H1 (cell line): Measurements from ENCODE around the gene AIFM2. TPM values are rescaled to one million over a fixed set of nuclear protein-coding genes. Genes with fewer than 3 reads are reported as not detected.

Experiments used
- CTCF ChIA-PET: fragments of 300-600 bp; sonication (Branson Sonifier 250); formaldehyde crosslinking; loops from one replicate; lab custom pipeline; 2021; ENCODE audit not compliant: partially characterized antibody; lab: Charles Lee
- POLR2A ChIA-PET: fragments of 300-600 bp; sonication (Branson Sonifier 250); formaldehyde crosslinking; loops from one replicate; lab custom pipeline; 2021; ENCODE audit warnings: inconsistent platforms; ENCODE audit not compliant: partially characterized antibody; lab: Charles Lee
- DNase-seq, 2 experiments: peaks; one replicate each; pipeline versions ENCODE4 v3.0.0 to v3.0.0-alpha.2; 2010 to 2022; ENCODE audit warnings: low spot score in 2 of 2, low read depth in 1 of 2, mixed read lengths in 1 of 2
- FAIRE-seq: peaks from 2 replicates; lab custom pipeline; 2011; peaks lifted over from hg19 to GRCh38; lab: Jason Lieb, UNC
- H2AFZ ChIP-seq: 2 replicates; pipeline ENCODE4 v1.8.1; 2012; ENCODE audit warnings: low read length, inconsistent platforms
- H2AK5ac ChIP-seq: 2 replicates; pipeline ENCODE4 v1.6.1; 2013; ENCODE audit warnings: low read depth, low read length
- H2BK120ac ChIP-seq: replicated peaks from 2 replicates; pipeline ENCODE3; 2013; ENCODE audit warnings: low read depth, low read length, inconsistent platforms
- H2BK12ac ChIP-seq: 2 replicates; pipeline ENCODE4 v1.6.1; 2013; ENCODE audit warnings: low read depth, low read length
- H2BK15ac ChIP-seq: 2 replicates; pipeline ENCODE4 v1.6.1; 2013; ENCODE audit warnings: low read length
- H2BK20ac ChIP-seq: 2 replicates; pipeline ENCODE4 v1.6.1; 2013; ENCODE audit warnings: low read length
- H2BK5ac ChIP-seq: 2 replicates; pipeline ENCODE4 v1.6.1; 2013; ENCODE audit warnings: low read depth, low read length
- H3K14ac ChIP-seq: 2 replicates; pipeline ENCODE4 v1.6.1; 2013; ENCODE audit warnings: inconsistent platforms; ENCODE audit not compliant: insufficient read length
- H3K18ac ChIP-seq: 2 replicates; pipeline ENCODE4 v1.6.1; 2013; ENCODE audit warnings: low read length; ENCODE audit errors: extremely low read depth
- H3K23ac ChIP-seq: 2 replicates; pipeline ENCODE4 v1.6.1; 2013; ENCODE audit warnings: inconsistent platforms; ENCODE audit not compliant: insufficient read length
- H3K23me2 ChIP-seq: 2 replicates; pipeline ENCODE4 v1.6.1; 2013; ENCODE audit warnings: low read depth, low read length
- H3K27ac ChIP-seq: 2 replicates; pipeline ENCODE4 v1.6.1; 2011; ENCODE audit warnings: low read depth, low read length, inconsistent platforms
- H3K27me3 ChIP-seq, 4 experiments: replicated peaks in 1 of 4; 1 replicate in 1 of 4; 2 replicates in 3 of 4; pipeline versions ENCODE4 v1.6.1 to v1.8.1; 2011 to 2013; ENCODE audit warnings: low read length in 3 of 4, mild to moderate bottlenecking in 3 of 4, inconsistent platforms in 2 of 4, mixed read lengths in 2 of 4, moderate library complexity in 1 of 4; ENCODE audit not compliant: control insufficient read depth in 3 of 4, insufficient read depth in 3 of 4; ENCODE audit errors: extremely low read depth in 1 of 4
- H3K36me3 ChIP-seq, 4 experiments: 2 replicates each; pipeline versions ENCODE4 v1.6.1 to v1.8.1; 2011 to 2013; ENCODE audit warnings: mild to moderate bottlenecking in 4 of 4, low read length in 3 of 4, moderate library complexity in 2 of 4, control low read depth in 1 of 4, inconsistent platforms in 1 of 4; ENCODE audit not compliant: insufficient read depth in 4 of 4, control insufficient read depth in 2 of 4
- H3K4ac ChIP-seq: replicated peaks from 2 replicates; pipeline ENCODE3; 2013; ENCODE audit warnings: low read length, low read depth, mixed read lengths, inconsistent platforms; ENCODE audit not compliant: insufficient read length
- H3K4me1 ChIP-seq, 4 experiments: replicated peaks in 1 of 4; 1 replicate in 1 of 4; 2 replicates in 3 of 4; pipeline versions ENCODE4 v1.6.1 to v1.8.1; 2011 to 2013; ENCODE audit warnings: low read length in 3 of 4, inconsistent platforms in 2 of 4, mixed read lengths in 1 of 4; ENCODE audit not compliant: insufficient read depth in 4 of 4, control insufficient read depth in 3 of 4
- H3K4me2 ChIP-seq, 2 experiments: 2 replicates each; pipeline versions ENCODE4 v1.6.1 to v1.8.1; 2011 to 2013; ENCODE audit warnings: low read depth in 2 of 2, low read length in 2 of 2, control low read depth in 1 of 2, inconsistent platforms in 1 of 2, mild to moderate bottlenecking in 1 of 2; ENCODE audit not compliant: insufficient read depth in 1 of 2
- H3K4me3 ChIP-seq, 4 experiments: fragments of 200-600, 300-600 bp in 1 of 4; sonication (generic), shearing (Covaris generic), sonication (Bioruptor Twin) in 1 of 4; 2 replicates each; pipeline versions ENCODE4 v1.5.1 to v1.8.1; 2011 to 2016; ENCODE audit warnings: low read length in 4 of 4, low read depth in 3 of 4, control low read depth in 2 of 4, inconsistent platforms in 2 of 4, mild to moderate bottlenecking in 2 of 4, mixed read lengths in 1 of 4, moderate library complexity in 1 of 4; ENCODE audit not compliant: insufficient read depth in 2 of 4; ENCODE audit errors: extremely low read depth in 1 of 4
- H3K56ac ChIP-seq: replicated peaks from 2 replicates; pipeline ENCODE3; 2013; ENCODE audit warnings: low read depth, mild to moderate bottlenecking, mixed read lengths, low read length, inconsistent platforms; ENCODE audit not compliant: insufficient read length
- H3K79me1 ChIP-seq: 2 replicates; pipeline ENCODE4 v1.6.1; 2013; ENCODE audit warnings: low read depth, low read length, control low read depth
- H3K79me2 ChIP-seq, 2 experiments: 2 replicates each; pipeline versions ENCODE4 v1.6.1 to v1.8.1; 2012 to 2013; ENCODE audit warnings: low read length in 2 of 2, mild to moderate bottlenecking in 2 of 2, inconsistent platforms in 1 of 2; ENCODE audit not compliant: insufficient read depth in 2 of 2, control insufficient read depth in 1 of 2
- H3K9ac ChIP-seq, 4 experiments: replicated peaks in 1 of 4; 1 replicate in 1 of 4; 2 replicates in 3 of 4; pipeline versions ENCODE4 v1.6.1 to v1.8.1; 2011 to 2013; ENCODE audit warnings: low read depth in 3 of 4, low read length in 3 of 4, control low read depth in 2 of 4, mild to moderate bottlenecking in 2 of 4, moderate library complexity in 2 of 4, inconsistent platforms in 1 of 4; ENCODE audit errors: extremely low read depth in 1 of 4
- H3K9me3 ChIP-seq, 2 experiments: 2 replicates each; pipeline versions ENCODE4 v1.6.1 to v1.8.1; 2012 to 2013; ENCODE audit warnings: mild to moderate bottlenecking in 2 of 2, moderate library complexity in 2 of 2, control low read depth in 1 of 2, inconsistent platforms in 1 of 2, low read depth in 1 of 2, low read length in 1 of 2, mixed read lengths in 1 of 2; ENCODE audit not compliant: insufficient read depth in 2 of 2
- H4K20me1 ChIP-seq, 2 experiments: replicated peaks in 1 of 2; 2 replicates each; pipeline versions ENCODE3 to v1.8.1; 2011 to 2013; ENCODE audit warnings: inconsistent platforms in 2 of 2, low read length in 2 of 2, mild to moderate bottlenecking in 1 of 2; ENCODE audit not compliant: insufficient read depth in 2 of 2, control insufficient read depth in 1 of 2
- H4K5ac ChIP-seq: 2 replicates; pipeline ENCODE4 v1.6.1; 2013; ENCODE audit warnings: low read length, low read depth, mixed read lengths, inconsistent platforms; ENCODE audit not compliant: insufficient read length
- H4K8ac ChIP-seq: 2 replicates; pipeline ENCODE4 v1.8.0; 2013; ENCODE audit warnings: mild to moderate bottlenecking, moderate library complexity, low read length, inconsistent platforms; ENCODE audit not compliant: insufficient read depth; ENCODE audit errors: extremely low read depth
- H4K91ac ChIP-seq: replicated peaks from 2 replicates; pipeline ENCODE3; 2013; ENCODE audit warnings: low read length, mixed read lengths, inconsistent platforms; ENCODE audit not compliant: insufficient read length
- ASH2L ChIP-seq: fragments of 200-600, 300-600 bp; sonication (generic); IDR thresholded peaks from one replicate; pipeline ENCODE4 v1.7.1; 2017; ENCODE audit warnings: low read length
- BCL11A ChIP-seq, 2 experiments: IDR thresholded peaks; one replicate each; pipeline ENCODE4 v1.6.1; 2011; ENCODE audit warnings: low read depth in 2 of 2, low read length in 2 of 2, mild to moderate bottlenecking in 2 of 2
- CBX5 ChIP-seq: fragments of 300-800, 300-1000 bp; sonication (generic); IDR thresholded peaks from 2 replicates; pipeline ENCODE4 v1.7.1; 2016; ENCODE audit warnings: antibody characterized with exemption, low read length, low read depth
- EGR1 ChIP-seq: IDR thresholded peaks from 2 replicates; pipeline ENCODE4 v1.6.1; 2011; ENCODE audit warnings: low read depth, low read length, borderline replicate concordance
- FOSL1 ChIP-seq: IDR thresholded peaks from 2 replicates; pipeline ENCODE4 v1.6.1; 2011; ENCODE audit warnings: mild to moderate bottlenecking, low read depth, low read length, moderate library complexity; ENCODE audit not compliant: insufficient read depth
- KDM5A ChIP-seq: fragments of 200-600 bp; IDR thresholded peaks from 2 replicates; pipeline ENCODE4 v1.7.1; 2012; ENCODE audit warnings: mild to moderate bottlenecking, low read length, inconsistent platforms, mixed read lengths
- RFX5 ChIP-seq: IDR thresholded peaks from 2 replicates; pipeline ENCODE4 v1.6.1; 2011; ENCODE audit warnings: low read depth, low read length, improper control_type of control experiment, borderline replicate concordance
- SIRT6 ChIP-seq: IDR thresholded peaks from one replicate; pipeline ENCODE4 v1.7.1; 2012; ENCODE audit warnings: low read length, inconsistent platforms
- SRF ChIP-seq: IDR thresholded peaks from 2 replicates; pipeline ENCODE4 v1.6.1; 2011; ENCODE audit warnings: mild to moderate bottlenecking, low read depth, low read length, moderate library complexity
- TCF12 ChIP-seq: IDR thresholded peaks from 2 replicates; pipeline ENCODE4 v1.6.1; 2011; ENCODE audit warnings: low read depth, mild to moderate bottlenecking, low read length
- YY1 ChIP-seq: IDR thresholded peaks from 2 replicates; pipeline ENCODE4 v1.6.1; 2011; ENCODE audit warnings: low read depth, mild to moderate bottlenecking, low read length
- WGBS, 2 experiments: shearing (Covaris generic) in 1 of 2; methylation state at CpG; one replicate each; pipeline versions ENCODE4 v1.1.6 to v1.1.7; 2013 to 2015; ENCODE audit warnings: low lambda C conversion rate in 2 of 2, mixed read lengths in 2 of 2, inconsistent platforms in 1 of 2, low coverage in 1 of 2, missing lambda C conversion rate in 1 of 2; ENCODE audit not compliant: insufficient replicate concordance in 2 of 2, insufficient coverage in 1 of 2, insufficient read length in 1 of 2; ENCODE audit errors: extremely low coverage in 1 of 2, missing lambda C conversion rate in 1 of 2; 5-methylcytosine and 5-hydroxymethylcytosine counted together
- polyA plus RNA-seq, 7 experiments: library from polyadenylated mRNA; depleted of rRNA in 3 of 7; stranded (reverse) in 5 of 7; unstranded in 2 of 7; fragments of >200 nt in 5 of 7; fragments of 200-250 nt in 2 of 7; gene quantifications; 1 replicate in 5 of 7; 2 replicates in 1 of 7; 4 replicates in 1 of 7; pipeline versions ENCODE4 v1.2.1 to v1.2.3, GENCODE V29; 2011 to 2013; ENCODE audit warnings: missing spikeins in 2 of 7, mixed read lengths in 2 of 7
- total RNA-seq: library from RNA; stranded (reverse); fragmentation: NEBNext Ultra II Directional; extraction: Animal tissue kit (Norgen Biotek cat#: 25700); gene quantifications from 2 replicates; pipeline ENCODE4 v1.2.1, GENCODE V29; 2021

The AIFM2 gene
- total and polyA plus RNA-seq, 2 of the 8 experiments (the other 6 are each of a cell fraction or from before 2014, with no cell fraction given), result 4.0 TPM

GRCh38 chr10:70069346-70069745 lies 63.3 kb downstream of the AIFM2 start:
- no peaks in the 10 kb centered on the region for H3K79me1 ChIP-seq
- H3K4me2 ChIP-seq, result no peak overlapping the region
- no peak overlapping the region for H2BK20ac ChIP-seq
- no peak overlapping the region for H2BK12ac ChIP-seq
- 87% methylated on average over 5 of the region's 5 CpGs; no CpG with 5 or more reads in 1 of the 2 experiments for WGBS, 2 experiments
- no peak overlapping the region for H3K9ac ChIP-seq
- no peak overlapping the region for H2BK120ac ChIP-seq
- no peak overlapping the region for H4K5ac ChIP-seq
- no peaks in the 10 kb centered on the region for H3K4me1 ChIP-seq
- no peak overlapping the region for H3K4me3 ChIP-seq
- no peak overlapping the region for H4K8ac ChIP-seq
- CTCF ChIA-PET, result interaction anchor here (0.9 to 2.1 kb wide), 3 partner anchors 17 to 101 kb away, joined by 3 to 4 read pairs (median 3); partner anchors contain the start of genes MACROH2A2 and SAR1A
- no peaks in the 10 kb centered on the region for H3K36me3 ChIP-seq
- H3K9me3 ChIP-seq, result no peaks in the 10 kb centered on the region
- H3K14ac ChIP-seq, result no peak overlapping the region
- H3K18ac ChIP-seq, result no peak overlapping the region; the same call in 1 of the 2 replicates
- no peak for TF ChIP-seq SIRT6
- no peak for TF ChIP-seq TCF12
- TF ChIP-seq YY1, result no peak
- no peak for TF ChIP-seq BCL11A (IDR thresholded peaks at IDR 0.05; ENCODE audit: low read depth in 2 of 2, low read length in 2 of 2)
- TF ChIP-seq FOSL1, result no peak
- no peak for TF ChIP-seq KDM5A
- no peak for TF ChIP-seq SRF
- TF ChIP-seq RFX5, result no peak
- no peak for TF ChIP-seq ASH2L
- TF ChIP-seq EGR1, result no peak
- TF ChIP-seq CBX5, result no peak
- TF ChIP-seq, all 59 proteins: peak for 0
- POLR2A ChIA-PET, result interaction anchor here (0.7 kb wide), 1 partner anchor 11 kb away, joined by 3 read pairs; no protein-coding TSS in a partner anchor
- Histone ChIP-seq H3K23me2 (no peaks in the 10 kb centered on the region), H2AK5ac (no peak overlapping the region), H3K27me3 (peaks cover 0 to 2% (median 0%) of the 10 kb centered on the region in 4 experiments; a peak in 2 of 7 replicates), H3K56ac (no peak overlapping the region), H3K23ac (no peak overlapping the region), H2AFZ (no peak overlapping the region), H3K27ac (no peak overlapping the region), H3K79me2 (no peaks in the 10 kb centered on the region), H3K4ac (no peak overlapping the region), H2BK5ac (no peak overlapping the region), H2BK15ac (no peak overlapping the region), H4K20me1 (peaks cover 0 to 3% of the 10 kb centered on the region in 2 experiments), H4K91ac (no peak overlapping the region)
- FAIRE-seq (no peak), DNase-seq (no peak)
